HepG2 (cell line): ENCODE data around the gene MYOZ3. TPM values are rescaled to one million over a fixed set of nuclear protein-coding genes. Genes with fewer than 3 reads are reported as not detected.

ENCODE experiments used
- CAMTA2 ChIP-seq: sonication (generic); formaldehyde crosslinking; IDR thresholded peaks from 2 replicates; pipeline ENCODE4 v1.4.0; 2020; ENCODE audit warnings: mild to moderate bottlenecking, missing genetic modification reagents, borderline replicate concordance
- EED ChIP-seq: sonication (generic); formaldehyde crosslinking; IDR thresholded peaks from 2 replicates; pipeline ENCODE4 v1.5.0; 2020; ENCODE audit warnings: mild to moderate bottlenecking, missing genetic modification reagents
- FOXP4 ChIP-seq: sonication (generic); formaldehyde crosslinking; IDR thresholded peaks from 2 replicates; pipeline ENCODE4 v1.4.0; 2020; ENCODE audit warnings: missing genetic modification reagents
- GABPA ChIP-seq, 2 experiments: IDR thresholded peaks; 2 replicates each; pipeline ENCODE4 v1.6.1; 2011 to 2016; ENCODE audit warnings: low read depth in 2 of 2, low read length in 1 of 2, missing biosample characterization in 1 of 2, missing genetic modification characterization in 1 of 2
- KDM5A ChIP-seq: fragments of 200-600 bp; sonication (generic); IDR thresholded peaks from 2 replicates; pipeline ENCODE4 v1.7.0; 2018; ENCODE audit warnings: antibody characterized with exemption, mild to moderate bottlenecking, low read length, borderline replicate concordance
- MEIS2 ChIP-seq: sonication (generic); formaldehyde crosslinking; IDR thresholded peaks from 2 replicates; pipeline ENCODE4 v1.9.0; 2021; ENCODE audit warnings: mild to moderate bottlenecking, missing genetic modification reagents
- MYPOP ChIP-seq: sonication (generic); formaldehyde crosslinking; IDR thresholded peaks from 2 replicates; pipeline ENCODE4 v1.8.1; 2023; ENCODE audit warnings: mild to moderate bottlenecking, moderate library complexity, missing genetic modification reagents
- MZF1 ChIP-seq: sonication (generic); formaldehyde crosslinking; IDR thresholded peaks from 2 replicates; pipeline ENCODE4 v1.8.1; 2023; ENCODE audit warnings: mild to moderate bottlenecking, missing genetic modification reagents, borderline replicate concordance
- PATZ1 ChIP-seq: sonication (generic); formaldehyde crosslinking; IDR thresholded peaks from 2 replicates; pipeline ENCODE4 v1.4.0; 2020; ENCODE audit warnings: missing genetic modification reagents
- RARG ChIP-seq: sonication (generic); formaldehyde crosslinking; IDR thresholded peaks from 2 replicates; pipeline ENCODE4 v1.4.0; 2020; ENCODE audit warnings: low read depth, mild to moderate bottlenecking, missing genetic modification reagents
- REPIN1 ChIP-seq: sonication (generic); formaldehyde crosslinking; IDR thresholded peaks from 2 replicates; pipeline ENCODE4 v1.8.0; 2022; ENCODE audit warnings: missing genetic modification reagents, low read depth, mild to moderate bottlenecking, borderline replicate concordance
- TAF1 ChIP-seq: sonication (generic); formaldehyde crosslinking; IDR thresholded peaks from 2 replicates; pipeline ENCODE4 v1.4.0; 2020; ENCODE audit warnings: missing genetic modification reagents
- THAP8 ChIP-seq: sonication (generic); formaldehyde crosslinking; IDR thresholded peaks from 2 replicates; pipeline ENCODE4 v1.5.1; 2020; ENCODE audit warnings: missing genetic modification reagents, mild to moderate bottlenecking, borderline replicate concordance
- ZNF124 ChIP-seq: sonication (generic); formaldehyde crosslinking; IDR thresholded peaks from 2 replicates; pipeline ENCODE4 v1.4.0; 2020; ENCODE audit warnings: missing genetic modification reagents
- ZNF274 ChIP-seq: sonication (generic); formaldehyde crosslinking; IDR thresholded peaks from 2 replicates; pipeline ENCODE4 v1.5.1; 2020; ENCODE audit warnings: mild to moderate bottlenecking, missing genetic modification reagents
- ZNF329 ChIP-seq: sonication (generic); formaldehyde crosslinking; IDR thresholded peaks from 2 replicates; pipeline ENCODE4 v1.9.0; 2021; ENCODE audit warnings: low read depth, mild to moderate bottlenecking, missing genetic modification reagents
- ZNF33B ChIP-seq: sonication (generic); formaldehyde crosslinking; IDR thresholded peaks from 2 replicates; pipeline ENCODE4 v1.5.1; 2020; ENCODE audit warnings: mild to moderate bottlenecking, missing genetic modification reagents
- ZNF34 ChIP-seq: sonication (generic); formaldehyde crosslinking; IDR thresholded peaks from 2 replicates; pipeline ENCODE4 v1.4.0; 2020; ENCODE audit warnings: mild to moderate bottlenecking, missing genetic modification reagents, borderline replicate concordance
- ZNF800 ChIP-seq: sonication (generic); formaldehyde crosslinking; IDR thresholded peaks from 2 replicates; pipeline ENCODE4 v1.4.0; 2020; ENCODE audit warnings: missing genetic modification reagents
- ZZZ3 ChIP-seq: sonication (generic); formaldehyde crosslinking; IDR thresholded peaks from 2 replicates; pipeline ENCODE4 v1.4.0; 2020; ENCODE audit warnings: missing genetic modification reagents, mild to moderate bottlenecking, borderline replicate concordance
- polyA plus RNA-seq, 8 experiments: library from polyadenylated mRNA; depleted of rRNA in 3 of 8; stranded (reverse) in 7 of 8; unstranded in 1 of 8; fragments of >200 nt; fragmentation: Illumina TruSeq in 4 of 8; extraction: Trizol in 4 of 8; gene quantifications; 2 replicates each; pipeline versions ENCODE4 v1.2.1 to v1.2.3, GENCODE V29; 2011 to 2016; ENCODE audit warnings: low read depth in 4 of 8, missing spikeins in 1 of 8, mixed read lengths in 1 of 8; ENCODE audit not compliant: insufficient read depth in 1 of 8
- total RNA-seq, 5 experiments: library from RNA; depleted of rRNA; stranded (reverse); fragments of >200 nt; fragmentation: Illumina TruSeq; extraction: Trizol; gene quantifications; 2 replicates each; pipeline ENCODE4 v1.2.3, GENCODE V29; 2016; ENCODE audit warnings: low read depth in 1 of 5

Gene MYOZ3
- total and polyA plus RNA-seq, 2 of the 13 experiments (the other 11 are each of a cell fraction or from before 2014, with no cell fraction given): 0.05 TPM; not detected in 1

- TF ChIP-seq THAP8 (CRISPR knock-in tag) (0 out of 2 replicates have a peak, but pooled peaks have one; percentile 57), EED (CRISPR knock-in tag) (no peak), ZNF124 (CRISPR knock-in tag) (peak; percentile 54; the same call in 1 of the 2 replicates), REPIN1 (CRISPR knock-in tag) (no peak), KDM5A (no peak), MZF1 (CRISPR knock-in tag) (no peak), ZNF329 (CRISPR knock-in tag) (no peak), ZZZ3 (no peak), ZNF33B (CRISPR knock-in tag) (no peak), MEIS2 (CRISPR knock-in tag) (0 out of 2 replicates have a peak, but pooled peaks have one; percentile 56), PATZ1 (CRISPR knock-in tag) (peak; percentile 70), CAMTA2 (CRISPR knock-in tag) (no peak), ZNF800 (CRISPR knock-in tag) (no peak), RARG (CRISPR knock-in tag) (no peak), ZNF274 (CRISPR knock-in tag) (0 out of 2 replicates have a peak, but pooled peaks have one; percentile 11), MYPOP (CRISPR knock-in tag) (no peak), ZNF34 (no peak), TAF1 (CRISPR knock-in tag) (0 out of 2 replicates have a peak, but pooled peaks have one; percentile 7), GABPA (IDR thresholded peaks at IDR 0.05; ENCODE audit: low read depth, low read length) (no peak), GABPA (CRISPR knock-in tag; IDR thresholded peaks at IDR 0.05; ENCODE audit: low read depth) (no peak), FOXP4 (CRISPR knock-in tag) (no peak)
Measured at GRCh38 chr5:150656191-150657132, 4.6 kb upstream of the MYOZ3 start (continued).
